Measurements from ENCODE around the gene WIPI1. TPM values are rescaled to one million over a fixed set of nuclear protein-coding genes. Genes with fewer than 3 reads are reported as not detected.

WIPI1 gene
- total RNA-seq, 1 experiment from 2014 or later, result 19.8 TPM

DNA sequence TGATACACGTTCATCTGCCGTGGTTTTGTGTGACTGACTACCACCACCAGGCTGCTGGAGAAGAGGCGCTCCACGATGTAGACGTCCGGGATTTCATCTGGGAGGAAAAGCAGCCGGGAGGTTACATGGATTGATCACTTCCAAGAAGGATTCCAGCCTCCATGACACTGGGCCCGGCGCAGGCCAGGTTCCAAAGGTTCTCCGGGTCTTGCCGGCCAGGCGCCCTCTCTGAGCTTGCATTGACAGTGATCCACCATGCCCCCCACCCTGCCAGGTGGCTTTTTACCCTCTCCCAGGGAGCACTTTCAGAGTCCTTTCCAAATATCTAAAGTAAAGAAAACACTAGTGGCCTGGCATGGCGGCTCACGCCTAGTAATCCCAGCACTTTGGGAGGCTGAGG lies 6.5 kb downstream of the WIPI1 start:
- DNase-seq (ENCODE audit: low read depth, low spot score) (no peak), ATAC-seq (no peak)
- Histone ChIP-seq H3K27me3 (ENCODE audit: control insufficient read depth, insufficient read depth, low read length) (no peaks in the 10 kb centered on the region), H3K4me1 (ENCODE audit: control insufficient read depth, insufficient read depth, low read length) (0 out of 2 replicates have a peak, but pooled peaks cover under 1% of the 10 kb centered on the region), H3K9me3 (ENCODE audit: control insufficient read depth, insufficient read depth, low read depth, low read length) (no peaks in the 10 kb centered on the region), H3K27ac (ENCODE audit: low read length) (no peak overlapping the region), H3K36me3 (ENCODE audit: control insufficient read depth, insufficient read depth, low read length) (no peaks in the 10 kb centered on the region), H3K4me3 (ENCODE audit: low read depth in 2 of 2, low read length in 2 of 2) (no peak overlapping the region)
- POLR2A ChIA-PET, result no interaction called here
- TF ChIP-seq SIN3A (IDR thresholded peaks at IDR 0.05; ENCODE audit: borderline replicate concordance, insufficient read depth, low read depth, low read length) (no peak), POLR2AphosphoS5 (IDR thresholded peaks at IDR 0.05; ENCODE audit: low read depth, low read length) (no peak), TCF7L2 (IDR thresholded peaks at IDR 0.05; ENCODE audit: low read depth, low read length) (no peak)
- TF ChIP-seq, protein P1, sequence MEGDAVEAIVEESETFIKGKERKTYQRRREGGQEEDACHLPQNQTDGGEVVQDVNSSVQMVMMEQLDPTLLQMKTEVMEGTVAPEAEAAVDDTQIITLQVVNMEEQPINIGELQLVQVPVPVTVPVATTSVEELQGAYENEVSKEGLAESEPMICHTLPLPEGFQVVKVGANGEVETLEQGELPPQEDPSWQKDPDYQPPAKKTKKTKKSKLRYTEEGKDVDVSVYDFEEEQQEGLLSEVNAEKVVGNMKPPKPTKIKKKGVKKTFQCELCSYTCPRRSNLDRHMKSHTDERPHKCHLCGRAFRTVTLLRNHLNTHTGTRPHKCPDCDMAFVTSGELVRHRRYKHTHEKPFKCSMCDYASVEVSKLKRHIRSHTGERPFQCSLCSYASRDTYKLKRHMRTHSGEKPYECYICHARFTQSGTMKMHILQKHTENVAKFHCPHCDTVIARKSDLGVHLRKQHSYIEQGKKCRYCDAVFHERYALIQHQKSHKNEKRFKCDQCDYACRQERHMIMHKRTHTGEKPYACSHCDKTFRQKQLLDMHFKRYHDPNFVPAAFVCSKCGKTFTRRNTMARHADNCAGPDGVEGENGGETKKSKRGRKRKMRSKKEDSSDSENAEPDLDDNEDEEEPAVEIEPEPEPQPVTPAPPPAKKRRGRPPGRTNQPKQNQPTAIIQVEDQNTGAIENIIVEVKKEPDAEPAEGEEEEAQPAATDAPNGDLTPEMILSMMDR (IDR thresholded peaks at IDR 0.05), result no peak
- TF ChIP-seq, protein P2, sequence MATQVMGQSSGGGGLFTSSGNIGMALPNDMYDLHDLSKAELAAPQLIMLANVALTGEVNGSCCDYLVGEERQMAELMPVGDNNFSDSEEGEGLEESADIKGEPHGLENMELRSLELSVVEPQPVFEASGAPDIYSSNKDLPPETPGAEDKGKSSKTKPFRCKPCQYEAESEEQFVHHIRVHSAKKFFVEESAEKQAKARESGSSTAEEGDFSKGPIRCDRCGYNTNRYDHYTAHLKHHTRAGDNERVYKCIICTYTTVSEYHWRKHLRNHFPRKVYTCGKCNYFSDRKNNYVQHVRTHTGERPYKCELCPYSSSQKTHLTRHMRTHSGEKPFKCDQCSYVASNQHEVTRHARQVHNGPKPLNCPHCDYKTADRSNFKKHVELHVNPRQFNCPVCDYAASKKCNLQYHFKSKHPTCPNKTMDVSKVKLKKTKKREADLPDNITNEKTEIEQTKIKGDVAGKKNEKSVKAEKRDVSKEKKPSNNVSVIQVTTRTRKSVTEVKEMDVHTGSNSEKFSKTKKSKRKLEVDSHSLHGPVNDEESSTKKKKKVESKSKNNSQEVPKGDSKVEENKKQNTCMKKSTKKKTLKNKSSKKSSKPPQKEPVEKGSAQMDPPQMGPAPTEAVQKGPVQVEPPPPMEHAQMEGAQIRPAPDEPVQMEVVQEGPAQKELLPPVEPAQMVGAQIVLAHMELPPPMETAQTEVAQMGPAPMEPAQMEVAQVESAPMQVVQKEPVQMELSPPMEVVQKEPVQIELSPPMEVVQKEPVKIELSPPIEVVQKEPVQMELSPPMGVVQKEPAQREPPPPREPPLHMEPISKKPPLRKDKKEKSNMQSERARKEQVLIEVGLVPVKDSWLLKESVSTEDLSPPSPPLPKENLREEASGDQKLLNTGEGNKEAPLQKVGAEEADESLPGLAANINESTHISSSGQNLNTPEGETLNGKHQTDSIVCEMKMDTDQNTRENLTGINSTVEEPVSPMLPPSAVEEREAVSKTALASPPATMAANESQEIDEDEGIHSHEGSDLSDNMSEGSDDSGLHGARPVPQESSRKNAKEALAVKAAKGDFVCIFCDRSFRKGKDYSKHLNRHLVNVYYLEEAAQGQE (IDR thresholded peaks at IDR 0.05; ENCODE audit: insufficient read depth in 1 of 2, low read depth in 2 of 2, low read length in 1 of 2), result no peak
- in situ Hi-C loops (cut with HindIII; ENCODE audit: low pct_unique_long_range_greater_than_20kb, low sequenced_read_pairs) (no loop called here), intact Hi-C loops (cut with micrococcal nuclease; ENCODE audit: unreplicated experiment) (no loop called here)
- no TSS peak for BruUV-seq (replicated peaks)
- CTCF ChIA-PET, result no interaction called here

DNA sequence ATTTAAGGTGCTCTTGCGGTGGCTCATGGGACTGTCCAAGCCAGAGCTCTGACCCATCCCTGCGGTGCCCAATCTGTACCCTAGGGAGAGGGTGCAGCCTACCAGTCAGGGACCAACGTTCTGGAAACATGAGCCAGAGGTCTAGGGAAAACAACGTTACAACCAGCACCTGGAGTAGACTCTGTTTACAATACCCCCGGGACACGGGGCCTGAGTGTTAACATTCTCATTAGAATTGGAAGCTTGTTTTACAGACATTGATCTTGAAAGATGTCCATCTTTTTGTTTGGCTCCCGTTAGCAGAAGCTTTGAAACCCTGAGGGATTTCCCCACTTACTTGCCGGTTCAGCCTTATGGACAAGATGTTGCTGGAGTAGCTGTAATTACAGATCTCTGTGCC lies 6.9 kb downstream of the WIPI1 start:
- in situ Hi-C loops (cut with HindIII; ENCODE audit: low pct_unique_long_range_greater_than_20kb, low sequenced_read_pairs) (no loop called here), intact Hi-C loops (cut with micrococcal nuclease; ENCODE audit: unreplicated experiment) (no loop called here)
- H3K9me3 ChIP-seq (ENCODE audit: control insufficient read depth, insufficient read depth, low read depth, low read length), result no peaks in the 10 kb centered on the region
- TF ChIP-seq TCF7L2 (IDR thresholded peaks at IDR 0.05; ENCODE audit: low read depth, low read length) (no peak), POLR2AphosphoS5 (IDR thresholded peaks at IDR 0.05; ENCODE audit: low read depth, low read length) (no peak), SIN3A (IDR thresholded peaks at IDR 0.05; ENCODE audit: borderline replicate concordance, insufficient read depth, low read depth, low read length) (no peak)
- TF ChIP-seq, protein P1 (IDR thresholded peaks at IDR 0.05), result no peak
- TF ChIP-seq, protein P2 (IDR thresholded peaks at IDR 0.05; ENCODE audit: insufficient read depth in 1 of 2, low read depth in 2 of 2, low read length in 1 of 2), result no peak
- ChIA-PET CTCF (no interaction called here), POLR2A (no interaction called here)
- no peak overlapping the region for H3K4me3 ChIP-seq (ENCODE audit: low read depth in 2 of 2, low read length in 2 of 2)
- no peaks in the 10 kb centered on the region for H3K4me1 ChIP-seq (ENCODE audit: control insufficient read depth, insufficient read depth, low read length)
- H3K27ac ChIP-seq (ENCODE audit: low read length), result no peak overlapping the region
- no peak for ATAC-seq
- no peak for DNase-seq (ENCODE audit: low read depth, low spot score)
- no TSS peak for BruUV-seq (replicated peaks)
- H3K36me3 ChIP-seq (ENCODE audit: control insufficient read depth, insufficient read depth, low read length), result no peaks in the 10 kb centered on the region
- no peaks in the 10 kb centered on the region for H3K27me3 ChIP-seq (ENCODE audit: control insufficient read depth, insufficient read depth, low read length)

All from Panc1 (cell line).